T-helper 17 cell (primary cell): ENCODE results near the gene RALGAPA1. TPM values are rescaled to one million over a fixed set of nuclear protein-coding genes. Genes with fewer than 3 reads are reported as not detected.

Source experiments
- ATAC-seq: fragments of 150-1000 bp; cut with Tn5 transposase; 2 replicates; pipeline ENCODE4 v1.10.0; 2021; ENCODE audit warnings: mild to moderate bottlenecking, moderate library complexity
- DNase-seq, 3 donors: peaks; one replicate each; pipeline versions ENCODE4 v3.0.0 to v3.0.0-alpha.2; 2020 to 2021
- H3K9me3 ChIP-seq: one replicate; pipeline ENCODE4 v1.7.0; 2013; ENCODE audit warnings: low read length, mild to moderate bottlenecking; ENCODE audit not compliant: control insufficient read depth, poor library complexity, severe bottlenecking
- H3K27ac Mint-ChIP-seq: one replicate; pipeline ENCODE4 v1.8.0; 2022; ENCODE audit warnings: mild to moderate bottlenecking, moderate library complexity, mixed read lengths
- H3K27me3 Mint-ChIP-seq: one replicate; pipeline ENCODE4 v1.8.0; 2022; ENCODE audit warnings: mixed read lengths
- H3K36me3 Mint-ChIP-seq: one replicate; pipeline ENCODE4 v1.8.0; 2022; ENCODE audit warnings: low read depth, mixed read lengths
- H3K4me1 Mint-ChIP-seq: one replicate; pipeline ENCODE4 v1.8.0; 2022; ENCODE audit warnings: mild to moderate bottlenecking, mixed read lengths
- H3K4me3 Mint-ChIP-seq: one replicate; pipeline ENCODE4 v1.8.0; 2022; ENCODE audit warnings: mild to moderate bottlenecking, moderate library complexity, mixed read lengths
- total RNA-seq, 4 donors: library from RNA in 2 of 4; stranded (reverse) in 2 of 4; gene quantifications; one replicate each; pipeline ENCODE4 v1.2.3 and lab custom pipeline; 2022 to 2026

Gene RALGAPA1
- total RNA-seq, 2 donors from 2014 or later, result 79.0 to 79.4 TPM

GRCh38 chr14:35766700-35767082 lies 42.4 kb downstream of the RALGAPA1 start:
- DNase-seq, result no peak
- Mint-ChIP-seq H3K27ac (no peak overlapping the region), H3K36me3 (peaks cover 3% of the 10 kb centered on the region)

DNA sequence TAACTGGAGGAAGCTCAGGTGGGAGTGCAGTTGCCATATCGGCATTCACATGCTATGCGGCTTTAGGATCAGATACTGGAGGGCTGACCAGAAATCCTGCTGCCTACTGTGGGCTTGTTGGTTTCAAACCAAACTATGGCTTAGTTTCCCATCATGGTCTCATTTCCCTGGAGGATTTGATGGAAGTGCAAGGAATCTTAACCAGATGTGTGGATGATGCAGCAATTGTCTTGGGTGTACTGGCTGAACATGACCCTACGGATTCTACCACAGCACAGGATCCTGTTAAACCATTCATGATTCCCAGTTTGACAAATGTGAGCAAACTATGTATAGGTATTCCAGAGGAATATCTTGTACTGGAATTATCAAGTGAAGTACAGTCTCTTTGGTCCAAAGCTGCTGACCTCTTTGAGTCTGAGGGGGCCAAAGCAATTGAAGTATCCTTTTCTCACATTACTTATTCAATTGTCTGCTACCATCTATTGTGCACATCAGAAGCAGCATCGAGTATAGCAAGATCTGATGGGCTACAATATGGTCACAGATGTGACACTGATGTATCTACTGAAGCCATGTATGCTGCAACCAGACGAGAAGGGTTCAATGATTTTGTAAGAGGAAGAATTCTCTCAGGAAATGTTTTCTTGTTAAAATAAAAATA lies 42.9 kb downstream of the RALGAPA1 start:
- ATAC-seq, result no peak
- peaks cover 15% of the 10 kb centered on the region for H3K4me1 Mint-ChIP-seq
- no peak for DNase-seq
- no peaks in the 10 kb centered on the region for H3K9me3 ChIP-seq
- H3K4me3 Mint-ChIP-seq, result no peak overlapping the region
- peaks cover 3% of the 10 kb centered on the region for H3K36me3 Mint-ChIP-seq
- H3K27ac Mint-ChIP-seq, result no peak overlapping the region
- no peaks in the 10 kb centered on the region for H3K27me3 Mint-ChIP-seq

More at GRCh38 chr14:35766700-35767082, 42.4 kb downstream of the RALGAPA1 start:
- peaks cover 15% of the 10 kb centered on the region for H3K4me1 Mint-ChIP-seq
- H3K27me3 Mint-ChIP-seq, result no peaks in the 10 kb centered on the region
- no peaks in the 10 kb centered on the region for H3K9me3 ChIP-seq
- ATAC-seq, result no peak
- no peak overlapping the region for H3K4me3 Mint-ChIP-seq

GRCh38 chr14:35761922-35762321 lies 47.2 kb downstream of the RALGAPA1 start:
- no peaks in the 10 kb centered on the region for H3K9me3 ChIP-seq

GRCh38 chr14:35760143-35760542 lies 49.0 kb downstream of the RALGAPA1 start:
- Mint-ChIP-seq H3K27ac (peak overlapping the region; percentile 83), H3K4me3 (no peak overlapping the region), H3K36me3 (peaks cover 5% of the 10 kb centered on the region), H3K27me3 (no peaks in the 10 kb centered on the region), H3K4me1 (peaks cover 2% of the 10 kb centered on the region)
- H3K9me3 ChIP-seq, result no peaks in the 10 kb centered on the region
- ATAC-seq (no peak), DNase-seq (no peak)

More at GRCh38 chr14:35761922-35762321, 47.2 kb downstream of the RALGAPA1 start:
- DNase-seq (no peak), ATAC-seq (no peak)
- no peak overlapping the region for H3K4me3 Mint-ChIP-seq
- H3K4me1 Mint-ChIP-seq, result peaks cover 13% of the 10 kb centered on the region
- H3K27ac Mint-ChIP-seq, result no peak overlapping the region
- H3K27me3 Mint-ChIP-seq, result no peaks in the 10 kb centered on the region
- peaks cover 2% of the 10 kb centered on the region for H3K36me3 Mint-ChIP-seq

- DNase-seq, result no peak
- H3K9me3 ChIP-seq, result no peaks in the 10 kb centered on the region
- no peak overlapping the region for H3K4me3 Mint-ChIP-seq
- peaks cover 5% of the 10 kb centered on the region for H3K36me3 Mint-ChIP-seq
- H3K4me1 Mint-ChIP-seq, result peaks cover 2% of the 10 kb centered on the region
- no peaks in the 10 kb centered on the region for H3K27me3 Mint-ChIP-seq
- no peak for ATAC-seq
- H3K27ac Mint-ChIP-seq, result no peak overlapping the region
These were observed 50.5 kb downstream of the RALGAPA1 start for GRCh38 chr14:35758523-35759129.

- Mint-ChIP-seq H3K27me3 (no peaks in the 10 kb centered on the region), H3K4me3 (no peak overlapping the region), H3K36me3 (peaks cover 11% of the 10 kb centered on the region), H3K4me1 (no peaks in the 10 kb centered on the region), H3K27ac (no peak overlapping the region)
- ATAC-seq, result no peak
- no peak for DNase-seq
- H3K9me3 ChIP-seq, result no peaks in the 10 kb centered on the region
These were observed 54.4 kb downstream of the RALGAPA1 start for GRCh38 chr14:35754671-35755070.

DNA sequence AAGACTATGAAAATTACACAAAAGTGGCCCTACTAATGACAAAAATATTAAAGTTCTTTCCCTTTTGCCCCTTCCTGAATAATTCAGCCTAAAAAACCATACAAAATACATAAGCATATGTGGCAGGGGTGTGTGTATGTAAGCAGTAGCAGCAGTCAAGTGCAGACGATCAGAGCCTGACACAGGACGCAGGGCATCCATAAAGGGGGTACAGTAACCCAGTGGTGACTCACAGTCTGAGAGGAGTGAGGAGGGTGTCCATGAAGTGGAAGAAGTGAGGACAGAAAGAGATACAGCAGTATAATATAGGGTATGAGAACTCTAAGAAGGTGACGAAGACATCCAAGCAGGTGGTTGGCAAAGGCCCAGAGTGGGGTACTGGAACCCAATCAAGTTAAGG lies 56.7 kb downstream of the RALGAPA1 start:
- Mint-ChIP-seq H3K36me3 (peaks cover 11% of the 10 kb centered on the region), H3K27ac (no peak overlapping the region), H3K4me1 (no peaks in the 10 kb centered on the region), H3K27me3 (no peaks in the 10 kb centered on the region), H3K4me3 (no peak overlapping the region)
- no peaks in the 10 kb centered on the region for H3K9me3 ChIP-seq
- DNase-seq, result no peak
- ATAC-seq, result no peak

- no peaks in the 10 kb centered on the region for H3K27me3 Mint-ChIP-seq
- H3K9me3 ChIP-seq, result no peaks in the 10 kb centered on the region
- ATAC-seq, result no peak
- H3K4me1 Mint-ChIP-seq, result no peaks in the 10 kb centered on the region
- H3K4me3 Mint-ChIP-seq, result no peak overlapping the region
- no peak for DNase-seq
- peaks cover 11% of the 10 kb centered on the region for H3K36me3 Mint-ChIP-seq
- no peak overlapping the region for H3K27ac Mint-ChIP-seq
These were observed 58.7 kb downstream of the RALGAPA1 start for GRCh38 chr14:35750202-35750904.

GRCh38 chr14:35747379-35747778 lies 61.7 kb downstream of the RALGAPA1 start:
- ATAC-seq, result no peak
- peaks cover 3% of the 10 kb centered on the region for H3K4me1 Mint-ChIP-seq
- no peak overlapping the region for H3K4me3 Mint-ChIP-seq
- H3K36me3 Mint-ChIP-seq, result peaks cover 4% of the 10 kb centered on the region
- H3K27ac Mint-ChIP-seq, result no peak overlapping the region
- H3K27me3 Mint-ChIP-seq, result no peaks in the 10 kb centered on the region
- no peak for DNase-seq
- H3K9me3 ChIP-seq, result no peaks in the 10 kb centered on the region

GRCh38 chr14:35742442-35742841 lies 66.7 kb downstream of the RALGAPA1 start:
- DNase-seq (no peak), ATAC-seq (no peak)
- Mint-ChIP-seq H3K36me3 (peaks cover 8% of the 10 kb centered on the region), H3K27ac (no peak overlapping the region), H3K4me3 (no peak overlapping the region), H3K27me3 (no peaks in the 10 kb centered on the region), H3K4me1 (peaks cover 9% of the 10 kb centered on the region)
- no peaks in the 10 kb centered on the region for H3K9me3 ChIP-seq

GRCh38 chr14:35742032-35742371 lies 67.1 kb downstream of the RALGAPA1 start:
- peak overlapping the region; percentile 34 for H3K27ac Mint-ChIP-seq
- H3K4me3 Mint-ChIP-seq, result no peak overlapping the region
- ATAC-seq, result no peak
- H3K9me3 ChIP-seq, result no peaks in the 10 kb centered on the region
- DNase-seq, result no peak
- H3K27me3 Mint-ChIP-seq, result no peaks in the 10 kb centered on the region
- H3K36me3 Mint-ChIP-seq, result peaks cover 8% of the 10 kb centered on the region
- peaks cover 9% of the 10 kb centered on the region for H3K4me1 Mint-ChIP-seq

- ATAC-seq, result no peak
These were observed 67.6 kb downstream of the RALGAPA1 start for GRCh38 chr14:35741345-35742031.

DNA sequence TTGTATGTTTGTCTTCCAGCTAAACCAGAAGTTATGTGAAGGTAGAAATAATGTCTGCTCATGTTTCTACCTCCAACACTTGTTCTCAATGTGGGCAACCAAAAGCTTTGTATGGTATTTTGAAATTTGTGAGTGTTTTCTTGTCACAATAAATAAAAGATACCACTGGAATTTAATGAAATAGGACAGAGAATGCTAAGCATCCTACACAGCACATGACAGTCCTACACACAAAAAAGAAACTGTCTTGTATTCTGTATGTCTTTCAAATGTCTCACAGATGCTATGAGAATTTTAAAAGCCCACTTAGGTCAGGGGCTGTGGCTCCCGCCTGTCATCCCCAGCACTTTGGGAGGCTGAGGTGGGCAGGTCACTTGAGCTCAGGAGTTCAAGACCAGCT lies 68.9 kb downstream of the RALGAPA1 start:
- ATAC-seq, result no peak

More at GRCh38 chr14:35741345-35742031, 67.6 kb downstream of the RALGAPA1 start:
- Mint-ChIP-seq H3K27ac (peak overlapping the region; percentile 34), H3K27me3 (no peaks in the 10 kb centered on the region), H3K4me1 (peaks cover 9% of the 10 kb centered on the region), H3K4me3 (no peak overlapping the region), H3K36me3 (peaks cover 6% of the 10 kb centered on the region)
- H3K9me3 ChIP-seq, result no peaks in the 10 kb centered on the region
- DNase-seq, result no peak

More for the DNA sequence above, 68.9 kb downstream of the RALGAPA1 start:
- no peak for DNase-seq
- H3K36me3 Mint-ChIP-seq, result peaks cover 13% of the 10 kb centered on the region
- no peaks in the 10 kb centered on the region for H3K9me3 ChIP-seq
- H3K27ac Mint-ChIP-seq, result peak overlapping the region; percentile 46
- H3K27me3 Mint-ChIP-seq, result no peaks in the 10 kb centered on the region
- H3K4me3 Mint-ChIP-seq, result no peak overlapping the region
- H3K4me1 Mint-ChIP-seq, result peaks cover 9% of the 10 kb centered on the region
